HCT116 (cell line): Measurements from ENCODE around the gene MRPS12. TPM values are rescaled to one million over a fixed set of nuclear protein-coding genes. Genes with fewer than 3 reads are reported as not detected.

Source experiments
- ATAC-seq: fragments of 200-7000 bp; cut with Tn5 transposase; 2 replicates; pipeline ENCODE4 v1.9.1; 2020; ENCODE audit warnings: mild to moderate bottlenecking, moderate library complexity
- BruUV-seq: library from RNA; stranded (reverse); fragments of 400-500 nt; replicated peaks from 2 replicates; lab custom pipeline; 2021; lab: Mats Ljungman, UMichigan
- CTCF ChIA-PET: fragments of 300-600 bp; sonication (Branson Sonifier 250); formaldehyde crosslinking; loops from one replicate; lab custom pipeline; 2021; ENCODE audit warnings: antibody characterized with exemption; lab: Charles Lee
- POLR2A ChIA-PET: fragments of 300-600, 350-600 bp; sonication (Branson Sonifier 250); formaldehyde crosslinking; loops from one replicate; lab custom pipeline; 2021; ENCODE audit warnings: antibody characterized with exemption; lab: Charles Lee
- RAD21 ChIA-PET, 2 experiments: fragments of 300-600 bp; sonication (Branson Sonifier 250); formaldehyde crosslinking; loops; one replicate each; lab custom pipeline; 2023; ENCODE audit warnings: low total read pairs in 2 of 2; ENCODE audit not compliant: uncharacterized antibody in 2 of 2, unreplicated experiment in 2 of 2, low non-redundant PET in 1 of 2; lab: Charles Lee
- DNase-seq: peaks from one replicate; pipeline ENCODE4 v3.0.0-alpha.2; 2010; ENCODE audit warnings: low read depth, low spot score
- H2AFZ ChIP-seq: fragments of 200-600 bp; shearing (Covaris generic), sonication (generic); 2 replicates; pipeline ENCODE4 v1.6.1; 2017; ENCODE audit warnings: low read depth, mixed run types, mixed read lengths, antibody characterized with exemption, low read length; ENCODE audit not compliant: poor library complexity, severe bottlenecking
- H3K27ac ChIP-seq: 2 replicates; pipeline ENCODE4 v1.5.1; 2012; ENCODE audit warnings: low read depth, low read length
- H3K27me3 ChIP-seq: fragments of 200-600 bp; sonication (generic); 2 replicates; pipeline ENCODE4 v1.6.1; 2016; ENCODE audit warnings: mixed run types, low read length, mixed read lengths; ENCODE audit not compliant: insufficient read depth
- H3K36me3 ChIP-seq, 2 experiments: fragments of 200-500 bp in 1 of 2; fragments of 200-600 bp in 1 of 2; sonication (Bioruptor generic) in 1 of 2; sonication (generic) in 1 of 2; 2 replicates each; pipeline versions ENCODE4 v1.5.1 to v1.6.1; 2014 to 2016; ENCODE audit warnings: low read length in 2 of 2, inconsistent platforms in 1 of 2, mixed read lengths in 1 of 2, mixed run types in 1 of 2; ENCODE audit not compliant: insufficient read depth in 2 of 2, control insufficient read depth in 1 of 2
- H3K4me1 ChIP-seq, 2 experiments: fragments of 200-600 bp in 1 of 2; sonication (generic) in 1 of 2; 2 replicates each; pipeline versions ENCODE4 v1.5.1 to v1.6.1; 2012 to 2017; ENCODE audit warnings: low read length in 2 of 2, inconsistent platforms in 1 of 2, mild to moderate bottlenecking in 1 of 2, mixed read lengths in 1 of 2, mixed run types in 1 of 2, moderate library complexity in 1 of 2; ENCODE audit not compliant: insufficient read depth in 2 of 2, control insufficient read depth in 1 of 2
- H3K4me2 ChIP-seq: fragments of 200-600 bp; sonication (generic); 2 replicates; pipeline ENCODE4 v1.6.1; 2017; ENCODE audit warnings: mixed run types, low read length, mixed read lengths
- H3K4me3 ChIP-seq, 2 experiments: fragments of 200-600 bp in 1 of 2; sonication (generic) in 1 of 2; replicated peaks in 1 of 2; 2 replicates each; pipeline ENCODE4 v1.5.1; 2011 to 2016; ENCODE audit warnings: low read length in 2 of 2, control low read depth in 1 of 2, low read depth in 1 of 2, mild to moderate bottlenecking in 1 of 2, mixed read lengths in 1 of 2, mixed run types in 1 of 2
- H3K79me2 ChIP-seq: fragments of 200-600 bp; sonication (generic); 2 replicates; pipeline ENCODE4 v1.6.1; 2017; ENCODE audit warnings: mild to moderate bottlenecking, mixed run types, low read length, moderate library complexity, mixed read lengths; ENCODE audit not compliant: insufficient read depth
- H3K9ac ChIP-seq: fragments of 200-600 bp; sonication (generic); 2 replicates; pipeline ENCODE4 v1.6.1; 2016; ENCODE audit warnings: low read length, mixed read lengths
- H3K9me2 ChIP-seq: fragments of 200-600 bp; sonication (generic), shearing (Covaris generic); 2 replicates; pipeline ENCODE4 v1.6.1; 2017; ENCODE audit warnings: mixed run types, mild to moderate bottlenecking, moderate library complexity; ENCODE audit not compliant: insufficient read depth
- H3K9me3 ChIP-seq, 2 experiments: fragments of 200-500 bp in 1 of 2; fragments of 200-600 bp in 1 of 2; sonication (Bioruptor generic) in 1 of 2; sonication (generic) in 1 of 2; 2 replicates each; pipeline ENCODE4 v1.6.1; 2014 to 2017; ENCODE audit warnings: low read length in 2 of 2, mixed read lengths in 2 of 2, inconsistent platforms in 1 of 2, low read depth in 1 of 2, mild to moderate bottlenecking in 1 of 2, mixed run types in 1 of 2, moderate library complexity in 1 of 2; ENCODE audit not compliant: control insufficient read depth in 1 of 2, insufficient read depth in 1 of 2
- H4K20me1 ChIP-seq: fragments of 200-600 bp; sonication (generic), shearing (Covaris generic); 2 replicates; pipeline ENCODE4 v1.6.1; 2017; ENCODE audit warnings: mixed run types, mild to moderate bottlenecking, moderate library complexity; ENCODE audit not compliant: insufficient read depth
- EGR1 ChIP-seq: IDR thresholded peaks from 2 replicates; pipeline ENCODE4 v1.6.1; 2012; ENCODE audit warnings: low read depth
- EZH2 ChIP-seq: fragments of 200-600 bp; sonication (generic); IDR thresholded peaks from 2 replicates; pipeline ENCODE4 v1.6.1; 2017; ENCODE audit warnings: antibody characterized with exemption, mixed run types
- FOSL1 ChIP-seq: IDR thresholded peaks from 2 replicates; pipeline ENCODE4 v1.6.1; 2012; ENCODE audit warnings: low read depth
- JUND ChIP-seq: IDR thresholded peaks from 2 replicates; pipeline ENCODE4 v1.6.1; 2012
- POLR2A ChIP-seq: IDR thresholded peaks from 2 replicates; pipeline ENCODE4 v1.7.0; 2011; ENCODE audit warnings: borderline replicate concordance; ENCODE audit not compliant: insufficient read depth, insufficient read length; ENCODE audit errors: extremely low read depth
- SP1 ChIP-seq: IDR thresholded peaks from 2 replicates; pipeline ENCODE4 v1.6.1; 2012; ENCODE audit warnings: low read depth
- SRF ChIP-seq: IDR thresholded peaks from 2 replicates; pipeline ENCODE4 v1.6.1; 2012; ENCODE audit warnings: low read depth
- TCF7L2 ChIP-seq: IDR thresholded peaks from 2 replicates; pipeline ENCODE4 v1.7.0; 2011; ENCODE audit warnings: borderline replicate concordance, inconsistent platforms; ENCODE audit not compliant: insufficient read depth, insufficient read length; ENCODE audit errors: extremely low read depth
- YY1 ChIP-seq: IDR thresholded peaks from 2 replicates; pipeline ENCODE4 v1.6.1; 2011; ENCODE audit warnings: low read length, low read depth, moderate library complexity, mild to moderate bottlenecking; ENCODE audit not compliant: insufficient replicate concordance; ENCODE audit errors: extremely low read depth
- ZNF274 ChIP-seq: fragments of 200-500 bp; sonication (Bioruptor generic); IDR thresholded peaks from 2 replicates; pipeline ENCODE4 v1.6.1; 2014; ENCODE audit warnings: mild to moderate bottlenecking, low read depth, low read length, inconsistent platforms
- intact Hi-C: fragments of 100-400 bp; cut with micrococcal nuclease; formaldehyde crosslinking; loops from 2 replicates; pipeline ENCODE4 v1.10.0; 2022
- total RNA-seq: library from RNA; stranded (reverse); gene quantifications from one replicate; pipeline ENCODE4 v1.2.1, GENCODE V29; 2021; ENCODE audit not compliant: unreplicated experiment
- TF ChIP-seq, protein P1 (sequence below): IDR thresholded peaks from 2 replicates; pipeline ENCODE4 v1.6.1; 2012
- TF ChIP-seq, protein P2 (sequence below), 3 experiments: fragments of 200-600 bp in 1 of 3; sonication (generic) in 1 of 3; IDR thresholded peaks in 2 of 3; conservative IDR thresholded peaks in 1 of 3; 2 replicates each; pipeline ENCODE4 v1.5.1; 2012 to 2017; ENCODE audit warnings: low read depth in 2 of 3, low read length in 2 of 3, antibody characterized with exemption in 1 of 3, borderline replicate concordance in 1 of 3, control low read depth in 1 of 3, mild to moderate bottlenecking in 1 of 3, mixed read lengths in 1 of 3, mixed run types in 1 of 3, moderate library complexity in 1 of 3; ENCODE audit not compliant: insufficient read depth in 1 of 3
- TF ChIP-seq, protein P3 (sequence below): IDR thresholded peaks from 2 replicates; pipeline ENCODE4 v1.6.1; 2011; ENCODE audit warnings: mild to moderate bottlenecking, low read length, moderate library complexity; ENCODE audit not compliant: insufficient replicate concordance; ENCODE audit errors: extremely low read depth

MRPS12 gene
- total RNA-seq, 1 experiment from 2014 or later, result 97.7 TPM

DNA sequence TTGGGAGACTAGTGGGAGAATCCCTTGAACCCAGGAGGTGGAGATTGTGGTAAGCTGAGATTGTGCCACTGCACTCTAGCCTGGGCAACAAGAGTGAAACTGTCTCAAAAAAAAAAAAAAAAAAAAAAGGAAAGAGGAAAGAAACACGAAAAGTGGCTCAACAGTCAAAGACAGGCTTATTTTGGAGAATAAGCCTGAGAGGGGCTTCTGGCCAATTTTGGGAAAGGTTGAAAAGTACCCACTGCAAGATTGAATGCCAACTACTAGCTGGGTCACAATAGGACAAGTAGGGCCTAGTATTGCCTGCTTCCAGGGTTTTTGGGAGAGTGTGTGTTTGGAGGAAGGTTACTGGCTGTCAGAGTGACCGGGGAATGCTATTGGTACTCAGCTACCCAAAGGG, 27.6 kb downstream of the MRPS12 start:
- H3K36me3 ChIP-seq, result no peaks in the 10 kb centered on the region
- ChIA-PET CTCF (interaction anchor here (0.7 kb wide), 1 partner anchor 184 kb away, joined by 4 read pairs; no protein-coding TSS in a partner anchor), POLR2A (interaction anchor here (0.7 kb wide), 1 partner anchor 295 kb away, joined by 3 read pairs; no protein-coding TSS in a partner anchor), RAD21 (no interaction called here)
- H4K20me1 ChIP-seq, result no peaks in the 10 kb centered on the region
- no peaks in the 10 kb centered on the region for H3K27me3 ChIP-seq
- no peak overlapping the region for H3K4me2 ChIP-seq
- ATAC-seq (no peak), DNase-seq (no peak)
- no TSS peak for BruUV-seq
- no peak overlapping the region for H3K27ac ChIP-seq
- no peaks in the 10 kb centered on the region for H3K9me2 ChIP-seq
- H2AFZ ChIP-seq, result no peak overlapping the region
- H3K79me2 ChIP-seq, result no peaks in the 10 kb centered on the region
- no peak overlapping the region for H3K9ac ChIP-seq
- H3K9me3 ChIP-seq, result no peaks in the 10 kb centered on the region
- peaks cover 0 to 5% of the 10 kb centered on the region in 2 experiments; a peak in 3 of 4 replicates for H3K4me1 ChIP-seq
- intact Hi-C loops, result no loop called here
- TF ChIP-seq ZNF274 (no peak), EGR1 (no peak), TCF7L2 (no peak), EZH2 (no peak), FOSL1 (no peak), SP1 (no peak), SRF (no peak), POLR2A (no peak), YY1 (no peak), JUND (no peak)
- TF ChIP-seq, protein P1, sequence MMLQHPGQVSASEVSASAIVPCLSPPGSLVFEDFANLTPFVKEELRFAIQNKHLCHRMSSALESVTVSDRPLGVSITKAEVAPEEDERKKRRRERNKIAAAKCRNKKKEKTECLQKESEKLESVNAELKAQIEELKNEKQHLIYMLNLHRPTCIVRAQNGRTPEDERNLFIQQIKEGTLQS, result no peak
- TF ChIP-seq, protein P2, sequence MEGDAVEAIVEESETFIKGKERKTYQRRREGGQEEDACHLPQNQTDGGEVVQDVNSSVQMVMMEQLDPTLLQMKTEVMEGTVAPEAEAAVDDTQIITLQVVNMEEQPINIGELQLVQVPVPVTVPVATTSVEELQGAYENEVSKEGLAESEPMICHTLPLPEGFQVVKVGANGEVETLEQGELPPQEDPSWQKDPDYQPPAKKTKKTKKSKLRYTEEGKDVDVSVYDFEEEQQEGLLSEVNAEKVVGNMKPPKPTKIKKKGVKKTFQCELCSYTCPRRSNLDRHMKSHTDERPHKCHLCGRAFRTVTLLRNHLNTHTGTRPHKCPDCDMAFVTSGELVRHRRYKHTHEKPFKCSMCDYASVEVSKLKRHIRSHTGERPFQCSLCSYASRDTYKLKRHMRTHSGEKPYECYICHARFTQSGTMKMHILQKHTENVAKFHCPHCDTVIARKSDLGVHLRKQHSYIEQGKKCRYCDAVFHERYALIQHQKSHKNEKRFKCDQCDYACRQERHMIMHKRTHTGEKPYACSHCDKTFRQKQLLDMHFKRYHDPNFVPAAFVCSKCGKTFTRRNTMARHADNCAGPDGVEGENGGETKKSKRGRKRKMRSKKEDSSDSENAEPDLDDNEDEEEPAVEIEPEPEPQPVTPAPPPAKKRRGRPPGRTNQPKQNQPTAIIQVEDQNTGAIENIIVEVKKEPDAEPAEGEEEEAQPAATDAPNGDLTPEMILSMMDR (IDR thresholded peaks at IDR 0.05 in 2 of 3, conservative IDR thresholded peaks at IDR 0.05 in 1 of 3; ENCODE audit: borderline replicate concordance in 1 of 3, insufficient read depth in 1 of 3, low read depth in 2 of 3, low read length in 2 of 3), result no peak
- TF ChIP-seq, protein P3, sequence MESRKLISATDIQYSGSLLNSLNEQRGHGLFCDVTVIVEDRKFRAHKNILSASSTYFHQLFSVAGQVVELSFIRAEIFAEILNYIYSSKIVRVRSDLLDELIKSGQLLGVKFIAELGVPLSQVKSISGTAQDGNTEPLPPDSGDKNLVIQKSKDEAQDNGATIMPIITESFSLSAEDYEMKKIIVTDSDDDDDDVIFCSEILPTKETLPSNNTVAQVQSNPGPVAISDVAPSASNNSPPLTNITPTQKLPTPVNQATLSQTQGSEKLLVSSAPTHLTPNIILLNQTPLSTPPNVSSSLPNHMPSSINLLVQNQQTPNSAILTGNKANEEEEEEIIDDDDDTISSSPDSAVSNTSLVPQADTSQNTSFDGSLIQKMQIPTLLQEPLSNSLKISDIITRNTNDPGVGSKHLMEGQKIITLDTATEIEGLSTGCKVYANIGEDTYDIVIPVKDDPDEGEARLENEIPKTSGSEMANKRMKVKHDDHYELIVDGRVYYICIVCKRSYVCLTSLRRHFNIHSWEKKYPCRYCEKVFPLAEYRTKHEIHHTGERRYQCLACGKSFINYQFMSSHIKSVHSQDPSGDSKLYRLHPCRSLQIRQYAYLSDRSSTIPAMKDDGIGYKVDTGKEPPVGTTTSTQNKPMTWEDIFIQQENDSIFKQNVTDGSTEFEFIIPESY, result no peak
- no peak overlapping the region for H3K4me3 ChIP-seq
